ENCODE data around the gene HES6.

GRCh38 chr2:238261718-238262375 lies 22.0 kb upstream of the HES6 start:
- TF ChIP-seq POLR2AphosphoS5 (IDR thresholded peaks at IDR 0.05; ENCODE audit: low read depth, low read length): no peak
- TF ChIP-seq POU2F2 (IDR thresholded peaks at IDR 0.05; ENCODE audit: low read depth, low read length): no peak
- TF ChIP-seq POLR2A (IDR thresholded peaks at IDR 0.05; ENCODE audit: low read depth, low read length): no peak
- TF ChIP-seq TAF1 (IDR thresholded peaks at IDR 0.05; ENCODE audit: low read depth, low read length): no peak
- TF ChIP-seq SPI1 (IDR thresholded peaks at IDR 0.05; ENCODE audit: low read depth, low read length): no peak
- no peak for TF ChIP-seq PAX5 (IDR thresholded peaks at IDR 0.05; ENCODE audit: insufficient read depth, low read length, severe bottlenecking)
